ENCODE data around the gene PLCL2.

The PLCL2 gene

GRCh38 chr3:17046623-17047022 is 161.9 kb downstream of the PLCL2 start:
- no peak for DNase-seq (ENCODE audit: low spot score)
- in situ Hi-C loops (cut with MboI; ENCODE audit: low pct_unique_long_range_greater_than_20kb, low sequenced_read_pairs, unreplicated experiment): no loop called here
- TF ChIP-seq CTCF (IDR thresholded peaks at IDR 0.05; ENCODE audit: extremely low read depth, insufficient read depth, missing control alignments): no peak

- in situ Hi-C loops (cut with MboI; ENCODE audit: low pct_unique_long_range_greater_than_20kb, low sequenced_read_pairs, unreplicated experiment): no loop called here
- TF ChIP-seq CTCF (IDR thresholded peaks at IDR 0.05; ENCODE audit: extremely low read depth, insufficient read depth, missing control alignments): no peak
Observed at GRCh38 chr3:17047162-17047561, 162.4 kb downstream of the PLCL2 start.

GRCh38 chr3:17047894-17048293 is 163.1 kb downstream of the PLCL2 start:
- DNase-seq (ENCODE audit: low spot score): no peak
- TF ChIP-seq CTCF (IDR thresholded peaks at IDR 0.05; ENCODE audit: extremely low read depth, insufficient read depth, missing control alignments): no peak
- in situ Hi-C loops (cut with MboI; ENCODE audit: low pct_unique_long_range_greater_than_20kb, low sequenced_read_pairs, unreplicated experiment): no loop called here

More at GRCh38 chr3:17047162-17047561, 162.4 kb downstream of the PLCL2 start:
- DNase-seq (ENCODE audit: low spot score): no peak

GRCh38 chr3:17050071-17050470 is 165.3 kb downstream of the PLCL2 start:
- in situ Hi-C loops (cut with MboI; ENCODE audit: low pct_unique_long_range_greater_than_20kb, low sequenced_read_pairs, unreplicated experiment): no loop called here

GRCh38 chr3:17050506-17050905 is 165.8 kb downstream of the PLCL2 start:
- TF ChIP-seq CTCF (IDR thresholded peaks at IDR 0.05; ENCODE audit: extremely low read depth, insufficient read depth, missing control alignments): no peak
- no peak for DNase-seq (ENCODE audit: low spot score)
- in situ Hi-C loops (cut with MboI; ENCODE audit: low pct_unique_long_range_greater_than_20kb, low sequenced_read_pairs, unreplicated experiment): no loop called here

More at GRCh38 chr3:17050071-17050470, 165.3 kb downstream of the PLCL2 start:
- DNase-seq (ENCODE audit: low spot score): no peak
- no peak for TF ChIP-seq CTCF (IDR thresholded peaks at IDR 0.05; ENCODE audit: extremely low read depth, insufficient read depth, missing control alignments)

GRCh38 chr3:17052363-17052762 is 167.6 kb downstream of the PLCL2 start:
- DNase-seq (ENCODE audit: low spot score): no peak
- no peak for TF ChIP-seq CTCF (IDR thresholded peaks at IDR 0.05; ENCODE audit: extremely low read depth, insufficient read depth, missing control alignments)
- in situ Hi-C loops (cut with MboI; ENCODE audit: low pct_unique_long_range_greater_than_20kb, low sequenced_read_pairs, unreplicated experiment): no loop called here

Data from GM13977 (cell line).